ENCODE measurements around the gene THBD.
"Not testable (repeated sequence)": the region's sequence is repeated elsewhere in the genome, so short reads cannot be mapped to it uniquely, and the experiment has no call there.

THBD gene

GRCh38 chr20:23032750-23033078 is 16.8 kb downstream of the THBD start:
- DNase-seq: no peak

GRCh38 chr20:23032056-23032749 is 17.3 kb downstream of the THBD start:
- DNase-seq: no peak

GRCh38 chr20:23031346-23031745 is 18.1 kb downstream of the THBD start:
- no peak for DNase-seq

- DNase-seq: no peak
These were observed 20.1 kb downstream of the THBD start for GRCh38 chr20:23029324-23029723.

- no peak for DNase-seq
These were observed 21.1 kb downstream of the THBD start for GRCh38 chr20:23028392-23028791.

- no peak for DNase-seq
These were observed 21.8 kb downstream of the THBD start for GRCh38 chr20:23027721-23028120.

- not testable (repeated sequence) for DNase-seq
These were observed 24.0 kb downstream of the THBD start for GRCh38 chr20:23025503-23025902.

DNA sequence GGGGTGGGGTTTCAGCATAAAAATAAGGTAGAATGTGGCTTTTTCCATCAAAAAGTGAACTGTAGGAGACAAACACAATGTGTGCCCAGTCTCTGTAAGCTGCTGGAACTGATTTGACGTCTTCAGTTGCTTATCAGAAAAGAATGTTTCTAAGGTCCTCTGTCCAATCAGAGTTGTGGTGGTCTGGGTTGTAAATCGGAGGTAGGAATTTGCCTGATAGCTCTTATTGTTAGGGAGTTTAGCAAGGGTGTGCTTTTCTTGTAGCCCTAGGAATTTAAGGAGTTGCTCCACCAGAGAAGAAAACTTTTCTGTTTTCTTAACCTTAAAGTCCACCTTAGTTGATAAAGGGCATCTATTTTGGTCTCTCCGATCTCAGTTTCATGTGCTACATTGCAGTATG is 24.8 kb downstream of the THBD start:
- no peak for DNase-seq

GRCh38 chr20:23023621-23024177 is 25.8 kb downstream of the THBD start:
- no peak for DNase-seq

DNA sequence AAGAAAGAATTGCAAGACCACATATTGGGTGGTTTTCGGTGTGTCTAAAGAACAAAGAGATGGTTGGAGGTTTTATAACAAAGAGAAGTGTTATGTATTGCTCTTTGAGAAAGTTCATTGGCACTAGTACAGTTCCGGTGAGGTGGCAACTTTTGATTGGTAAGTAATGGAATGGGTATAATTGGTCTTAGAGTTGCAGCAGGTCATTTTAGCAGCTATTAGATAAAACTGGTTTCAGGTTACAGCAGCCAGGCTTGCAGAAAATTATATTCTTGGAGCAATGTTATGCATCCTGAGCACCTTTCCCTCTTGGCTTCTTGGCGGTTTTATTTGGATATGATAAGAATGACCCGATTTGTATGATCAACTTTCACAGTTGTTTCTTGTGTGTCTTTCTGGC is 26.6 kb downstream of the THBD start:
- no peak for DNase-seq

- no peak for DNase-seq
These were observed 27.5 kb downstream of the THBD start for GRCh38 chr20:23021951-23022350.

DNA sequence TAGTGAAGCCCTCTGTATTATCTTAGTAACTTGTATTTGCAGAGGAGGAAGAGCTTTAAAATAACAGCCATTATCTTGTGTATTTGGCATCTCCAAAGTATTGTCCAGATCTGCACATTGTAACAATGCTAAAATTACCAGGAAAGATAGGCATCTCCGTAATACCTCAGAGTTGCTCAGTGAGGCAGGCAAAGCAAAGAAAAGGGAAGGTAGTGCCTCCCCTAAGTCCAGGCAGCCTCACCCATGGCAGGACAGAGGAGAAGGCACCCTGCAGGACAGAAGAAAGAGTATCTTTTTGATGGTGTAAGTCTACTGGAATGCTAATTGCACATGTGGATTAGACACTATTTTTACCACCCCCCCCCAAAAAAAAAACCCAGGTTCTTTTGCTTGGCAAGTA is 27.9 kb downstream of the THBD start:
- no peak for DNase-seq

DNA sequence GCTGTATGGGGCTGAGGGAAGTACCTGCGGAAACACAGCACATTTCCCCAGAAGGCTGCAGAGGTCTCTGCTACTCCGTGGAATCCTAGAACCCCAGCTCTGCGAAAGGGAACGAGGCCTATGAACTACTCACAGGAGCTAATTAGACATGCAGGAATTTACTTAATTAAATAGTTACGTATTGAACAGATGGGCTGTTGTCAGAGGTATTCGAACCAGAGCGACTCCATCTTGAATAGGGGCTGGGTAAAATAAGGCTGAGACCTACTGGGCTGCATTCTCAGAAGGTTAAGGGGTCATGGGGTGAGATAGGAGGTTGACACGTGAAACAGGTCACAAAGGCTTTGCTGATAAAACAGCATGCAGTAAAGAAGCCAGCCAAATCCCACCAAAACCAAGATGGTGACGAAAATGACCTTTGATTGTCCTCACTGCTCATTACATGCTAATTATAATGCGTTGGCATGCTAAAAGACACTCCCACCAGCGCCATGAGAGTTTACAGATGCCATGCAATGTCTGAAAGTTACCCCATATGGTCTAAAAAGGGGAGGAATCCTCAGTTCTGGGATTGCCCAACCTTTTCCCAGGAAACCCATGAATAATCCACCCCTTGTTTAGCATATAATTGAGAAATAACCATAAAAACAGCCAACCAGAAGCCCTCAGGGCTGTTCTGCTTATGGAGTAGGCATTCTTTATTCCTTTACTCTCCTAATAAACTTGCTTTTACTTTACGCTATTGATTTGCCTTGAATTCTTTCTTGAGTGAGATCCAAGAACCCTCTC is 29.0 kb downstream of the THBD start:
- no peak for DNase-seq

DNA sequence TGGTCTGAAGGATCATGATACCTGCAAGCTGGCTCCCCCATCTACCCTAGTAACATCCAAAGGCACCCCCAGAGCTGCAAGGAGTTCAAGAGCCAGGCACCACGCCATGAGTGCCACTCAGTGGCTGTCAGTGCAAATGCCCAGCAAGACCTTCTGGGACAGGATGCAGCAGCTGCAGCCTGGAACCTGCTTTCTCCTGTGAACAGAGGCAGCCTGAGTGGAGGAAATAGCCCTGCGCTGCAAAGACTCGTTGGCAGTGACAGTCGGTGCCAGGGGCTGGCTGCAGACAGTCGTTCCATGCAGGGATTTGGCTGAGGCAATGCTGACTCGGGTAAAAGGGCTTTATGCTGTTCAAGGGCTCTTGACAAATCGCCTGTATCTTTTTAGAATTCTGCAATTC is 30.1 kb downstream of the THBD start:
- no peak for DNase-seq

DNA sequence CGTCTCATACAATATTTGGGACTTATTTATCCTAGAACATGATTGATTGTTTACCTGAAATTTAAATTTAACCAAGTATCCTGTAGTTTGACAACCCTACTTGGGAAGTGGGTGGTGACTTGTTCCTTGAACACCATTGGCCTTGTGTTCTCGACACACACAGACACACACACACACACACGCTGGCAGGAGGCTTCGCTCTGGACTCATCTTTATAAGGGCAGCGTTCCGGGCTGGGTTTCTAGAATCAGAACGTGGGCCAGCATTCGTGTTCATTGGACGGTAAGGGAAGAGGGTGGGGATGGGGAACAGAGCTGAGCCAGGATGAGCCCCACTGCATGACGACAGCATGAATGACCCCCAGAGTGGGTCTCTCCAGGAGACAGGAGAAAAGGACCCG is 30.5 kb downstream of the THBD start:
- no peak for DNase-seq

DNA sequence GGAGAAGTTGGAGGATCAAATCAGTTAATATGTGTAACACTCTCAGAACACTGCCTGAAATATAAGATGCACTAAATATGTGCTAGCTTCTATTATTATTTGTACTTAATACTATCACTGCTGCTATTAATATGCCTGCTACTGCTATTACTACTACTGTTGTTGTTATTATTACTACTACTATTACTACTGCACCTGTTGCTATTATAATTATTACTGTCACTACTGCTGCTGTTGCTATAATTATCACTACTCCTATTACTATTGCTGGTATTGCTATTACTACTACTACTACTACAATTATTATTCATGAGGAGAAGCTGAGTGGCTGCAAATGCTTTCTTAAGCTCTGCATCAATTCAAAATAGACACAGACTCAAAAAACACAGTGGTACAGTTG is 31.0 kb downstream of the THBD start:
- no peak for DNase-seq

- DNase-seq: no peak
These were observed 32.0 kb downstream of the THBD start for GRCh38 chr20:23017516-23017915.

DNA sequence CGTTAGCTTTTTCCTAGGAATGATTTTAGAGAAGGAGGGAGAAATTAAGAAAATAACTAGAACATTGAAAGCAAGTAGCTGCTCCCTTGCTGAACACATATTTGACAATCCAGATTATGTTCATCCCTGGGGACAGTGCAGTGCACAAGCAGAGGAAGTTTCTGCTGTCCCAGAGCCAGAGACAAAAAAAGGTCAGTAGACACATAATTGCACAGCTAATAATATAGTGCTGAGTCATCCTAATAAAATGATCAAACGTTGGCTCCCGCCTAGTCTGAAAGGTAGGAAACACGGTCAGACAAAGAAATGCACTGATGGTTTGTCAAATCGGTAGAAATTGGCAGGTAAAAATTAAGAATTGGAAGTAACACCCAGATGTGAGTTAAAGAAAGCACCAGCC is 36.0 kb downstream of the THBD start:
- DNase-seq: no peak

DNA sequence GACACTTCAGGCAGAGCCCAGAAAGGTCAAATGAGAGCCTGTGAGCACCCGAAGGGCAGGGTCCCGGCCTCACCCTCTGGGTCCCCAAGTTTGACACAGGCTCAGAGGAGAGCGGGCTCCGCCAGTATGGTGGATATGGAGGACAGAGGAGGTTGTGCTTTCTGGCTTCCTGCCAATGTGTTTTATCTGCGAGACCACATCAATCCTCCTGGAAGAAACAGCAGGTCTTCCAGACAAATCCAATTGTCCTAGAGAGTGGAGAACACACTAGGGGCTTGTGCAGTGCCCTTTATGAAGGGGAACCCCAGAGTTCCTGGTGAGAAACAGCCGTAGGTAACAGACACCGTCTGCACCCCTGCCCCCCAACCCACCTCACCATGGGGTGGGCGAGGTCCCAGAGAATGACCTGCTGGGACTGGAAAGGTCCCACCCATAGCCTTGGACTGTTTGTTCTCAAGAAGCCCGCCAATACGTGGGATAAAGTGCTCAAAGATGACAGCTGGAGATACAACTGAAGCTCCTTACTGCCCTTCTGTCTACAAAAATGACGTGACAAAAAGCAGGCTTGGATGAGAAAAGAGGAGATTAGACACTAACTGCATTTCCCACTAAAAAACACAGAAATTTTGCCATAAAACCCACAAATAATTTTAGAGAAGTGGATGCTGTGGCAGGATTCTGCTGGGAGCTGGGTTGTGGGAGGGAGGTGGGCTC is 38.3 kb downstream of the THBD start:
- no peak for DNase-seq

DNA sequence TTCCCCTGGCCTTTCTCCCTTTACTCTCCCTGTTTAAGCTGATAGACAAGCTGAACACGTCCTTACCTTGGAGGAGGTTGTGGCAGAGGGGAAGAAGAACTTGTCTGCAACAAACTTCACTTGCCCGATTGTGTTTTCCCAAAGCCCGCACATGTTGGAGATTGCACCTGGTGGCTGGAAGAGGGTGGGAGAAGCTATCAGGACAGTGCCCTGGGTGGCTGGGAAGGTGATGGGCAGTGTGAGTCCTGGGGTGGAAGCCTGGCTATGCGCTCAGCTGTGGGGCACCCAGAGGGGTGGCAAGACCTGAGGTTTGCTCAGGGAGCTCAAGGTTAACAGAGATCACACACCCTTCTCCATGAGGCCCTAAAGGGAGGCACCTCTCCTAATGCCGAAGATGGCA is 39.4 kb downstream of the THBD start:
- DNase-seq: no peak

DNA sequence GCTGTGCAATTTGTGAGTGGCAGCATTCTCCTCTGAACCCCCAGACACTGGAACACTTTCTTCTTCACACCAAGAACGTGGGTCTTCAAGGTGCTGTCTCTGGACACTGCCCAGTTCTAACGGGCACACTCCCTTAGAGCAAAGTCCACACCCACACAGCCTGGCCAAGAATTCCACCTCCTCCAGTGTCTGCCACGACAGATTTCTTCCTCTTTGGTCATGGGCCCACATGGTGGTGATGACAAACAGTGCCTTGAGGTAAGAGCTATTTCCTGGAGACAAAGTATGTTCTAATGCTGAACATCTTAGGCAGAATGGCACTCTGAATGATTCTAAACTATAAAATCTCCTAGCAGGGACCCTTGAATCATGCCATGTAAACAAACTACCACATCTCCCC is 39.8 kb downstream of the THBD start:
- DNase-seq: no peak

DNA sequence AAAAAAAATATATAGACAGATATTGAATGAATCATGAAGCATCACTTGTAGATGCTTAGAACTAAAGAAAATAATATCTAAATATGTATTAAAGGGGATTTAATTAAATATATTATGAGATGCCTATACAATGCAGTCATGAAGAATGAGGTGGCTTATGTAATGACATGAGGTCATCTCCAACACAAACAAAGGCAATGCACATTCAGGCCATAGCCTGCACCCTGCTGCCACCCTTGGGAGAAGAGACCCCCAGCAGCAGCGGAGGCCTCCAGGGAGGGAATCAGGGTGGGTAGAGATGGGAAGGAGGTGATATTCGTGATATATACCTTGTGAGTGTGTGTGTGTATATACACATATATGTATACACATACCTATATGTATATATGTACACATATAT is 40.8 kb downstream of the THBD start:
- DNase-seq: no peak

DNA sequence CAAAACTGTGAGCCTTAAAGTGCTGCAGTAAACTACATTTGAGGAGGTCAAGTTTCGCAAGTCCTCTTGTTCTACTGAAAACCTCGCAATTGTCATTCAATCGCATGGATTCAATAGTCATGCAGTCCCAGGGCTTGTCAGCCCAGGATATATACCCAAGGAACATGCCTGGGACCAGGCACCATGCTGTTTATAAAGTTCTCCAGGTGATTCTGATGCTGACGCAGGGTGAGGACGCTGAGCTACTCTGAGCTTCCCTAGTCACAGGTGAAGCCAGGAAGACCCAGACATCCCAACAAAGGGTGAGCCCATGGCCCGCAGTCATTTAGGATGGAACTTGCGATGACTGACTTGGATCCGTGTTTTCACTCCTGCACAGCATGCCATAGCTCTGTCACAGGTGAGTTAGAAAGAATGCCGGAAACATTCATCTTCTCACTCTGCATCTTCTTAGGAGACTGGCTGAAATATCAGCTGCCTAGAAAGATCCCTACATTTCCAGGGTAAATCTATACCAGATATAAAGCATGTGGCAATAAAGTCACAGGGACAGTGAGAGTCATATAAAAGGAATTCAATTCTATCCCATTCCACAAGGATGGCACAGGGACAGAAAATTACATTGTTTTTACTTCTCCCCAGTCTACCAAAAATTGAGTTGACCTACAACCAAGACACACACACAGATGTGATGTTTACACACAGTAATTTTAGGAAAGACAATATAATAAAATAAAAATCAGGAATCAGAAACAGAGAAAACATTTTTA is 41.4 kb downstream of the THBD start:
- no peak for DNase-seq
